Right lobe of liver (tissue), 4 donors: Measurements from ENCODE around the gene KIF20B.

ENCODE experiments used
- CTCF ChIP-seq, 4 donors: fragments of 200-600 bp in 3 of 4; fragments of 450-650 bp in 1 of 4; IDR thresholded peaks; one replicate each; pipeline versions ENCODE4 v1.5.1 to v1.8.0; 2016 to 2022; ENCODE audit warnings: antibody characterized with exemption in 4 of 4, mild to moderate bottlenecking in 2 of 4
- POLR2A ChIP-seq: fragments of 450-650 bp; IDR thresholded peaks from one replicate; pipeline ENCODE4 v1.6.1; 2017; ENCODE audit warnings: antibody characterized with exemption, mild to moderate bottlenecking
- donor health status: DM: no; HTN: no; CAD: no.
- donor health status: DM: no; HTN: no; CAD: no.
- donor health status: DM: no; HTN: yes; CAD: no.

DNA sequence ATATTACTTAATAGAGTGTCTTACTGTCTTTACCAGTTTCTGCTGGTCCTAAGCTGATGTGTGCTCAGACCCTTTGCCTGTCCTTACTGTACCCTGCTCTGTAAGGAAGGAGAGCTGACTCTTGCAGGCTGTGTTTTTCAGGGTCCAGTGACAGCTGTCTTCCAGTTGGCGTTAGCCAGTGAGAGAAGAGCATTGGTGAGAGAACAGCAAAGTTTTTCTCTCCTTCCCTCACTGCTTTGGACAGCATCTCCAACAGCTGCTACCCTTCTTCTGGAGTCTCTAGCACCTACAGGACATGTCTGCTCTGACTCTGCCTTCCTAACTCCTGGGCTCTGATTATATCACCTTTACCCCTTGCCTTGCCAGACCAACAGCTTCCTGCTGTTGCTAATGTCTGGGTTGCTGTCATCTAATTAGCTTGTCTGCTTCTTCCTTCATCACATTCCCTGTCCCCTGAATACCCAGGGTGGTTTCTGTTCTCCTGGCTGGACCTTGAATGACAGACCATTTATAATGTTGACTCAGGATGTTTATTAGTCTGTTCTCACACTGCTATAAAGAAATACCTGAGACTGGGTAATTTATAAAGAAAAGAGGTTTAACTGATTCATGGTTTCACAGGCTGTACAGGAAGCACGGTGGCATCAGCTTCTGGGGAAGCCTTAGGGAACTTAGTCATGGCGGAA, 32.9 kb upstream of the KIF20B start:
- TF ChIP-seq POLR2A (no peak), CTCF (IDR thresholded peaks at IDR 0.05) (no peak)
